ENCODE measurements around the gene METTL4. TPM values are rescaled to one million over a fixed set of nuclear protein-coding genes. Genes with fewer than 3 reads are reported as not detected.

The METTL4 gene
- total RNA-seq, 1 experiment from 2014 or later = 15.5 TPM

- ChIA-PET POLR2A (no interaction called here), RAD21 (ENCODE audit: low non-redundant PET in 1 of 2, low total read pairs in 2 of 2, uncharacterized antibody in 2 of 2, unreplicated experiment in 2 of 2) (no interaction called here), CTCF (no interaction called here)
- Histone ChIP-seq H3K36me3 (ENCODE audit: control insufficient read depth in 1 of 2, insufficient read depth in 2 of 2, low read length in 2 of 2) (peaks cover 26 to 40% of the 10 kb centered on the region in 2 experiments), H3K27me3 (ENCODE audit: insufficient read depth, low read length) (no peaks in the 10 kb centered on the region), H3K9ac (ENCODE audit: low read length) (no peak overlapping the region), H3K9me3 (ENCODE audit: control insufficient read depth in 1 of 2, insufficient read depth in 1 of 2, low read depth in 1 of 2, low read length in 2 of 2) (no peaks in the 10 kb centered on the region), H4K20me1 (ENCODE audit: insufficient read depth) (no peaks in the 10 kb centered on the region), H3K9me2 (ENCODE audit: insufficient read depth) (no peaks in the 10 kb centered on the region), H3K4me2 (ENCODE audit: low read length) (no peak overlapping the region), H3K4me1 (ENCODE audit: control insufficient read depth in 1 of 2, insufficient read depth in 2 of 2, low read length in 2 of 2) (no peaks in the 10 kb centered on the region), H3K4me3 (replicated peaks in 1 of 2; ENCODE audit: low read depth in 1 of 2, low read length in 2 of 2) (no peak overlapping the region), H2AFZ (ENCODE audit: low read depth, low read length, poor library complexity, severe bottlenecking) (no peak overlapping the region), H3K79me2 (ENCODE audit: insufficient read depth, low read length) (no peaks in the 10 kb centered on the region; the same call in 1 of the 2 replicates), H3K27ac (ENCODE audit: low read depth, low read length) (no peak overlapping the region)
- intact Hi-C loops (cut with micrococcal nuclease) = no loop called here
- TF ChIP-seq ATF3 (IDR thresholded peaks at IDR 0.05) = no peak
- no peak for TF ChIP-seq SRF (IDR thresholded peaks at IDR 0.05; ENCODE audit: low read depth)
- TF ChIP-seq EGR1 (IDR thresholded peaks at IDR 0.05; ENCODE audit: low read depth) = no peak
- no peak for TF ChIP-seq TCF7L2 (IDR thresholded peaks at IDR 0.05; ENCODE audit: borderline replicate concordance, extremely low read depth, insufficient read depth, insufficient read length)
- TF ChIP-seq EZH2 (IDR thresholded peaks at IDR 0.05) = no peak
- TF ChIP-seq ZFX (IDR thresholded peaks at IDR 0.05) = no peak
- no peak for TF ChIP-seq ZBTB33 (IDR thresholded peaks at IDR 0.05; ENCODE audit: extremely low read depth, insufficient replicate concordance, low read length)
- no peak for TF ChIP-seq ELF1 (IDR thresholded peaks at IDR 0.05; ENCODE audit: borderline replicate concordance, low read depth)
- no peak for TF ChIP-seq CEBPB (IDR thresholded peaks at IDR 0.05; ENCODE audit: low read depth)
- TF ChIP-seq POLR2AphosphoS5 (IDR thresholded peaks at IDR 0.05; ENCODE audit: low read depth, low read length) = no peak
- DNase-seq (ENCODE audit: low read depth, low spot score) = no peak
- no TSS peak for BruUV-seq (replicated peaks)
- no peak for ATAC-seq
Measured at GRCh38 chr18:2609604-2610003, 38.3 kb upstream of the METTL4 start.
